GM19351 (cell line): Measurements from ENCODE around the gene ERAS.

Source experiments
- ATAC-seq: cut with Tn5 transposase; IDR thresholded peaks from one replicate; pipeline ENCODE4 v1.9.1; 2021; ENCODE audit warnings: mild to moderate bottlenecking, moderate library complexity; ENCODE audit not compliant: unreplicated experiment

The ERAS gene

GRCh38 chrX:48826135-48826875 lies at the start of gene ERAS:
Gene ERAS (plus strand): TSS chrX:48826513. CDS start chrX:48829124, 2,611 bp downstream.
- no peak for ATAC-seq

- ATAC-seq = no peak
These were observed 49.4 kb upstream of the ERAS start for GRCh38 chrX:48776818-48777439.

- ATAC-seq = no peak
These were observed 46.9 kb upstream of the ERAS start for GRCh38 chrX:48779399-48779798.

- no peak for ATAC-seq
These were observed 44.6 kb upstream of the ERAS start for GRCh38 chrX:48781705-48782104.

- no peak for ATAC-seq
These were observed 44.1 kb upstream of the ERAS start for GRCh38 chrX:48782216-48782615.

GRCh38 chrX:48782795-48783194 lies 43.5 kb upstream of the ERAS start:
- ATAC-seq = no peak

GRCh38 chrX:48784726-48785125 lies 41.6 kb upstream of the ERAS start:
- ATAC-seq = no peak

- ATAC-seq = no peak
These were observed 41.1 kb upstream of the ERAS start for GRCh38 chrX:48785186-48785539.

GRCh38 chrX:48785540-48786214 lies 40.6 kb upstream of the ERAS start:
- ATAC-seq = no peak

GRCh38 chrX:48786341-48786800 lies 39.9 kb upstream of the ERAS start, which contains the start of gene GATA1:
Gene GATA1 (plus strand): TSS chrX:48786590. CDS start chrX:48791110, 4,520 bp downstream.
- no peak for ATAC-seq

GRCh38 chrX:48786825-48787504 lies 39.3 kb upstream of the ERAS start:
- ATAC-seq = no peak

- ATAC-seq = no peak
These were observed 38.5 kb upstream of the ERAS start for GRCh38 chrX:48787505-48788443.

GRCh38 chrX:48789366-48790220 lies 36.7 kb upstream of the ERAS start:
- no peak for ATAC-seq

GRCh38 chrX:48790477-48790876 lies 35.8 kb upstream of the ERAS start:
- no peak for ATAC-seq

- no peak for ATAC-seq
These were observed 35.1 kb upstream of the ERAS start for GRCh38 chrX:48791063-48791820.

GRCh38 chrX:48792219-48792618 lies 34.1 kb upstream of the ERAS start:
- no peak for ATAC-seq

GRCh38 chrX:48793935-48794334 lies 32.4 kb upstream of the ERAS start:
- ATAC-seq = no peak

GRCh38 chrX:48794340-48794910 lies 31.9 kb upstream of the ERAS start:
- no peak for ATAC-seq
